Duodenal mucosa (tissue), 2 donors: Measurements from ENCODE around the gene MAP3K13.
"Not testable (repeated sequence)": the region's sequence is repeated elsewhere in the genome, so short reads cannot be mapped to it uniquely, and the experiment has no call there.

ENCODE experiments used
- H3K27ac ChIP-seq: one replicate; pipeline ENCODE4 v1.7.0; 2013; ENCODE audit warnings: low read depth, low read length
- H3K27me3 ChIP-seq, 2 donors: one replicate each; pipeline ENCODE4 v1.7.0; 2013; ENCODE audit warnings: low read length in 2 of 2, control low read depth in 1 of 2; ENCODE audit not compliant: insufficient read depth in 2 of 2, control insufficient read depth in 1 of 2
- H3K36me3 ChIP-seq, 2 donors: one replicate each; pipeline ENCODE4 v1.7.0; 2013; ENCODE audit warnings: low read length in 2 of 2, control low read depth in 1 of 2; ENCODE audit not compliant: insufficient read depth in 2 of 2, control insufficient read depth in 1 of 2
- H3K4me1 ChIP-seq, 2 donors: one replicate each; pipeline ENCODE4 v1.7.0; 2013; ENCODE audit warnings: low read length in 2 of 2, control low read depth in 1 of 2; ENCODE audit not compliant: insufficient read depth in 2 of 2, control insufficient read depth in 1 of 2
- H3K4me3 ChIP-seq, 2 donors: one replicate each; pipeline ENCODE4 v1.7.0; 2013; ENCODE audit warnings: low read length in 2 of 2, low read depth in 1 of 2
- H3K9ac ChIP-seq, 2 donors: one replicate each; pipeline ENCODE4 v1.7.0; 2013; ENCODE audit warnings: low read length in 2 of 2, low read depth in 1 of 2
- H3K9me3 ChIP-seq, 2 donors: one replicate each; pipeline ENCODE4 v1.7.0; 2013; ENCODE audit warnings: low read length in 2 of 2, control low read depth in 1 of 2; ENCODE audit not compliant: control insufficient read depth in 1 of 2

Gene MAP3K13

DNA sequence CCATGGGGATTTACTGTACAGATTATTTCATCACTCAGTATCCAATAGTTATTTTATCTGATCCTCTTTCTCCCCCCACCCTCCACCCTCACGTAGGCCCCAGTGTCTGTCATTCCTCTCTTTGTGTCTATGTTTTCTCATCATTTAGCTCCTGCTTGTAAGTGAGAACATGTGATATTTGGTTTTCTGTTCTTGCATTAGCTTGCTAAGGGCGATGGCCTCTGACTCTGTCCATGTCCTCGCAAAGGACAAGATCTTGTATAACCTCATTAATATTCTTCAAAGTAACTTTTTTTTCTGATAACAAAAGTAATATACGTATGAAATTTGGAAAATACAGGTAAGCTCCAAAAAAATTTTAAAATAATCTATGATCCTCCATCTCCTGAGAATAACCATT, 67.4 kb downstream of the MAP3K13 start:
- no peaks in the 10 kb centered on the region for H3K4me1 ChIP-seq
- no peak overlapping the region for H3K4me3 ChIP-seq
- H3K27me3 ChIP-seq = no peaks in the 10 kb centered on the region
- H3K27ac ChIP-seq = no peak overlapping the region
- H3K9ac ChIP-seq = no peak overlapping the region
- H3K36me3 ChIP-seq = peaks cover 0 to 16% of the 10 kb centered on the region in 2 donors
- H3K9me3 ChIP-seq = no peaks in the 10 kb centered on the region

- Histone ChIP-seq H3K4me3 (no peak overlapping the region), H3K27me3 (no peaks in the 10 kb centered on the region), H3K36me3 (peaks cover 16 to 29% of the 10 kb centered on the region in 2 donors), H3K9me3 (no peaks in the 10 kb centered on the region), H3K9ac (no peak overlapping the region), H3K27ac (no peak overlapping the region), H3K4me1 (no peaks in the 10 kb centered on the region)
These were observed 77.0 kb downstream of the MAP3K13 start for GRCh38 chr3:185439745-185440466.

GRCh38 chr3:185442031-185442430, 79.1 kb downstream of the MAP3K13 start:
- Histone ChIP-seq H3K27me3 (no peaks in the 10 kb centered on the region), H3K9me3 (no peaks in the 10 kb centered on the region), H3K4me1 (no peaks in the 10 kb centered on the region), H3K36me3 (peaks cover 16 to 32% of the 10 kb centered on the region in 2 donors), H3K9ac (no peak overlapping the region), H3K4me3 (no peak overlapping the region), H3K27ac (no peak overlapping the region)

DNA sequence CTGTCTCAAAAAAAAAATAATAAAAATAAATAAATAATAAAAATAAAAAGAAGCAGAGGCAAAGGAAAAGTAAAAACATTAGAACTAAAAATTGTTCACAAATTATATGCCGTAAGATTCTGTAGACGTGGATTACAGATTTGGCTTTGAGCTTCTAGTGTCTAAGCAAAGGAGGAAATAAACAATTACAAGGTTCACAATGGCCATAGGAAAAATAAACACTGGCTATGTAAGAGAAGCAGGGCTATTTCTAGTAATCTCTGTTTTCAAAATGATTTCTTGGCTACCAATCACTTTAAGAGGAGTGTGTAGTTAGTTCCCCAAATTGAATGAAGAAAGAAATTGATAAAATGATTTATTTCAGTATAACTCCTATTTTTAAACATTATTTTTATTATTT, 81.4 kb downstream of the MAP3K13 start:
- no peak overlapping the region for H3K27ac ChIP-seq
- no peaks in the 10 kb centered on the region for H3K9me3 ChIP-seq
- no peak overlapping the region for H3K4me3 ChIP-seq
- no peaks in the 10 kb centered on the region for H3K4me1 ChIP-seq
- no peaks in the 10 kb centered on the region for H3K27me3 ChIP-seq
- H3K36me3 ChIP-seq = peaks cover 10 to 19% of the 10 kb centered on the region in 2 donors
- H3K9ac ChIP-seq = no peak overlapping the region

GRCh38 chr3:185448107-185448506, 85.2 kb downstream of the MAP3K13 start:
- Histone ChIP-seq H3K9ac (no peak overlapping the region), H3K27ac (no peak overlapping the region), H3K4me3 (no peak overlapping the region), H3K9me3 (no peaks in the 10 kb centered on the region), H3K27me3 (no peaks in the 10 kb centered on the region), H3K4me1 (no peaks in the 10 kb centered on the region), H3K36me3 (peaks cover 5 to 34% of the 10 kb centered on the region in 2 donors)

GRCh38 chr3:185451432-185451831, 88.5 kb downstream of the MAP3K13 start:
- not testable (repeated sequence) for H3K27ac ChIP-seq, H3K4me3 ChIP-seq, H3K27me3 ChIP-seq, H3K9ac ChIP-seq, H3K4me1 ChIP-seq, H3K9me3 ChIP-seq
- peaks cover 0 to 28% of the 10 kb centered on the region in 2 donors for H3K36me3 ChIP-seq

DNA sequence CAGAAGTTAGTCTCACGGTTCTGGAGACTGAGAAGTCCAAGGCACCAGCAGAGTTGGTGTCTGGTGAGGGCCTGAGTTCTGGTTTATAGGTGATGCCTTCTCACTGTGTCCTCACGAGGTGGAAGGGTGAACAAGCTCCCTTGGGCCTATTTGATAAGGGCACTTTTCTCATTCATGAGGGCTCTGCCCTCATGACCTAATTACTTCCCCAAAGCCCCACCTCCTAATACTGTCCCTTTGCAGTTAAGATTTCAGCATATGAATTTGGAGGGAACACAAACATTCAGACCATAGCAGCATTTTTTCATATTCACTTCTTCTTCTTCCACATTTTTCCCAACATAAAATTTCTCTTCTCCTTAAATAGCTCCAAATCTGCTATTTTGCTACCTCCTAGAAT, 94.4 kb downstream of the MAP3K13 start:
- Histone ChIP-seq H3K9ac (no peak overlapping the region), H3K27ac (no peak overlapping the region), H3K36me3 (peaks cover 4 to 35% of the 10 kb centered on the region in 2 donors), H3K27me3 (no peaks in the 10 kb centered on the region), H3K4me1 (no peaks in the 10 kb centered on the region), H3K4me3 (no peak overlapping the region), H3K9me3 (no peaks in the 10 kb centered on the region)

DNA sequence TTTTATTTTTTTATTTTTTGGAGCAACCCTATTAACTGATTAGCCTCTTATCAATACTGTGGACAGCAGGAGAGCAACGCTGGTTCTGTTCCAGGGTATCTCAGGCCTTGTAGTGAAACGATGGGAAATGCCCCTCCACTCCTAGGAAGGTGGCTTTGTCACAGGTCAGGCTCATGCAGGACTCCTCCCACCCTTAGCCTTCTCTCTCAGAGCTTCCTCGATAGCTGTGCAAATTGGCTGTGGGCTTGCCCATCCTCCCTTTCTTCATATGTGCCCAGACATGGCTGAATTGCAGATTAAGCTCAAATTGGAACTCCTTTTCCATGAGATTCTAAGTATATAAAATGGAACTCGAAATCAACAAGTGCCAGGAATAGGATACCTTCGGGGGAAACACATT, 97.4 kb downstream of the MAP3K13 start:
- Histone ChIP-seq H3K4me3 (no peak overlapping the region), H3K4me1 (no peaks in the 10 kb centered on the region), H3K27me3 (no peaks in the 10 kb centered on the region), H3K9ac (no peak overlapping the region), H3K9me3 (no peaks in the 10 kb centered on the region), H3K27ac (no peak overlapping the region), H3K36me3 (peaks cover 13 to 53% of the 10 kb centered on the region in 2 donors)

GRCh38 chr3:185460719-185461350, 97.9 kb downstream of the MAP3K13 start:
- Histone ChIP-seq H3K36me3 (peaks cover 13 to 58% of the 10 kb centered on the region in 2 donors), H3K9ac (no peak overlapping the region), H3K9me3 (no peaks in the 10 kb centered on the region), H3K4me1 (no peaks in the 10 kb centered on the region), H3K4me3 (no peak overlapping the region), H3K27me3 (no peaks in the 10 kb centered on the region), H3K27ac (no peak overlapping the region)

DNA sequence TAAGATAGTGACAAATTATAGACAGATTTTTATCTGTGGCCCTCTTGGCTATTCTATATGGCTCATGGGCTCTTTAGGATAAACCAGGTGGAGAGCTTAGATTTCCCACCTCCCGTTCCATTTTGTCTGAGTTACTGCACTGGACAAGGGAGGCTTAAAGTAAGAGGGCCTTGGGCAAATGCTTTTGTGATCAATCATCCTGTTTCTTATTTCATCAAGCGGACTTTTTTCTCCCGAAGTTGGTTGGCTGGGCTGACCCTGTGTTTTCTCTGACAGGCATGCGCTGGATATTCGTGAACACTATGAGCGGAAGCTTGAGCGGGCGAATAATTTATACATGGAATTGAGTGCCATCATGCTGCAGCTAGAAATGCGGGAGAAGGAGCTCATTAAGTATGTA, 102.5 kb downstream of the MAP3K13 start:
- Histone ChIP-seq H3K9me3 (no peaks in the 10 kb centered on the region), H3K4me3 (no peak overlapping the region), H3K4me1 (no peaks in the 10 kb centered on the region), H3K36me3 (peaks cover 31 to 68% of the 10 kb centered on the region in 2 donors), H3K27ac (no peak overlapping the region), H3K9ac (no peak overlapping the region), H3K27me3 (no peaks in the 10 kb centered on the region)
